ENCODE results near the gene ACOT9. TPM values are rescaled to one million over a fixed set of nuclear protein-coding genes. Genes with fewer than 3 reads are reported as not detected.

The ACOT9 gene
- polyA plus RNA-seq: 10 to 100 TPM in 2 of 3 donors, 1 to 10 TPM in 1; 8.2 to 18.4 (median 17.1) TPM

- H3K27me3 Mint-ChIP-seq (ENCODE audit: low read depth in 3 of 3): peaks cover 4 to 8% (median 8%) of the 10 kb centered on the region in 3 donors
- no peaks in the 10 kb centered on the region for H3K9me3 Mint-ChIP-seq
- no peaks in the 10 kb centered on the region for H3K36me3 Mint-ChIP-seq
- peak; percentile 73 to 78 (median 77) for DNase-seq
- H3K27ac Mint-ChIP-seq: peak within 1 kb of the TSS; percentile 65 to 93 (median 82)
- H3K4me1 Mint-ChIP-seq: peaks cover 25 to 27% of the 10 kb centered on the region in 2 donors
- H3K4me3 Mint-ChIP-seq: peak within 1 kb of the TSS; percentile 86 to 94 (median 90)
These were observed at the start of gene ACOT9 for GRCh38 chrX:23742697-23743622. ACOT9 (minus strand) TSS chrX:23743276; CDS start chrX:23743144, 132 bp downstream.

- Mint-ChIP-seq H3K36me3 (peaks cover 4 to 11% (median 10%) of the 10 kb centered on the region in 3 donors), H3K27ac (no peak overlapping the region), H3K4me1 (peaks cover 6 to 9% of the 10 kb centered on the region in 2 donors), H3K27me3 (ENCODE audit: low read depth in 3 of 3) (peaks cover 0 to 5% (median 2%) of the 10 kb centered on the region in 3 donors), H3K4me3 (no peak overlapping the region), H3K9me3 (no peaks in the 10 kb centered on the region)
- DNase-seq: no peak
These were observed 47.0 kb upstream of the ACOT9 start for GRCh38 chrX:23790155-23790497.

DNA sequence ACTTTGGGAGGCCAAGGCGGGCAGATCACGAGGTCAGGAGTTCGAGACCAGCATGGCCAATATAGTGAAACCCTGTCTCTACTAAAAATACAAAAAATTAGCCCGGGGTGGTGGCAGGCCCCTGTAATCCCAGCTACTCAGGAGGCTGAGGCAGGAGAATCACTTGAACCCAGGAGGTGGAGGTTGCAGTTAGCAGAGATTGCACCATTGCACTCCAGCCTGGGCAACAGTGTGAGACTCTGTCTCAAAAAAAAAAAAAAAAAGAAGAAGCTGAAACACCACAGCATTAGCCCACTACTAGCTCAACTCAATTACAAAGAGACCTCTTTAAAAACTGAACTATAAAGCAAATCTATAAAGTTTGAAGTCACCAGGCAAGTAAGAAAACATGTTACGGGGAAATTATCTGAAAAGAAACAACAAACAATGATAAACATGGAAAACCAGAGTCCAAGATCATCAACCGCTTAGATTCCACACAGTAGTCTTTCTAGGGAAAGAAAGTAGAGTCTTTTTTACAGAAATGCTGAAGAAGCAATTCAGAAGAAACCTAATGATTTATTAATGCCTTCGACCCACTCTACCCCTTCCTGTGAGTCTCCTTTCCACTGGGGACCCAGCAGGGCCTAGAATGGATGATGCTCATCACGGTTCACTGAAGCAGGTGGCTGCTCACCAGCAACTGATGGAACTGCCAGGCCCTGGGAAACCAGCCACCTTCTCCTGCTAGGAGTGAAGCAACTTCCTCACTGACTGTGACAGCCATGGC lies 46.5 kb upstream of the ACOT9 start:
- no peak overlapping the region for H3K27ac Mint-ChIP-seq
- no peaks in the 10 kb centered on the region for H3K9me3 Mint-ChIP-seq
- DNase-seq: no peak
- H3K4me1 Mint-ChIP-seq: peaks cover 11 to 15% of the 10 kb centered on the region in 2 donors
- peaks cover 0 to 5% (median 3%) of the 10 kb centered on the region in 3 donors for H3K27me3 Mint-ChIP-seq (ENCODE audit: low read depth in 3 of 3)
- H3K36me3 Mint-ChIP-seq: peaks cover 4 to 12% (median 11%) of the 10 kb centered on the region in 3 donors
- no peak overlapping the region for H3K4me3 Mint-ChIP-seq

DNA sequence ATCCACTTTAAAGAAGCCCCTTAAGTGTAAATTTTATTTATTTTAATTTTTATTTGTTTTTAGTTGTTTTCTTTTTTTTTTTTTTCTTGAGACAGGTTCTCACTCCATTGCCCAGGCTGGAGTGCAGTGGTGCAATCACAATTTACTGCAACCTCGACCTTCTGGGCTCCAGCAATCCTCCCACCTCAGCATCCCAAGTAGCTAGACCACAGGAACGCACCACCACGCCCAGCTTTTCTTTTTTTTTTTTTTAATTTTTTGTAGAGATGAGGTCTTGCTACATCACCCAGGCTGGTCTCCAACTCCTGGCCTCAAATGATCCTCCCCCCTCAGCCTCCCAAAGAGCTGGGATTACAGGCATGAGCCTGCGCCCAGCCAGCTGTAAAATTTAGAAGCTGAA lies 45.9 kb upstream of the ACOT9 start:
- Mint-ChIP-seq H3K9me3 (no peaks in the 10 kb centered on the region), H3K36me3 (peaks cover 7 to 15% (median 14%) of the 10 kb centered on the region in 3 donors), H3K4me3 (no peak overlapping the region), H3K27ac (no peak overlapping the region), H3K27me3 (ENCODE audit: low read depth in 3 of 3) (peaks cover 0 to 7% (median 5%) of the 10 kb centered on the region in 3 donors), H3K4me1 (peaks cover 17 to 21% of the 10 kb centered on the region in 2 donors)
- DNase-seq: no peak

DNA sequence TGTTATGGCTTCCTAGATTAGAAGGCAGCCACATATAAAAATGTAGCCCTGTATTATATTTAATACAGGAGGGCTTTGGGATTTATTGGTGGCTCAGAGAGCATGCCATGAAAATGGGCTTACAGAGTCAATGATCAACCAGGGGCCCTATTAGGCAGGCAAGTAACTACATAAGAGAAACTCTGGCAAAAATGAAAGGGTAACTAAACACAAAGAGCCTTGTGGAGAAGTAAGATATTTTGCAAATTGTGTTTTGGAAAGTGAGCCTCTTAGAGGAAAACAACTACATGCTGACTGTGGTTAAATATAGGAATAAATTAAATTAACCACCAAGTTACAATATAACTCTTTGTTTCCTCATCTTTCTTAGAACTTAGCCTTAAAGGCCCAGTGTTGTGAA lies 45.4 kb upstream of the ACOT9 start:
- H3K4me1 Mint-ChIP-seq: peaks cover 20 to 25% of the 10 kb centered on the region in 2 donors
- no peak overlapping the region for H3K27ac Mint-ChIP-seq
- no peaks in the 10 kb centered on the region for H3K9me3 Mint-ChIP-seq
- H3K27me3 Mint-ChIP-seq (ENCODE audit: low read depth in 3 of 3): peaks cover 2 to 8% (median 6%) of the 10 kb centered on the region in 3 donors
- peaks cover 10 to 18% (median 14%) of the 10 kb centered on the region in 3 donors for H3K36me3 Mint-ChIP-seq
- DNase-seq: no peak
- no peak overlapping the region for H3K4me3 Mint-ChIP-seq

DNA sequence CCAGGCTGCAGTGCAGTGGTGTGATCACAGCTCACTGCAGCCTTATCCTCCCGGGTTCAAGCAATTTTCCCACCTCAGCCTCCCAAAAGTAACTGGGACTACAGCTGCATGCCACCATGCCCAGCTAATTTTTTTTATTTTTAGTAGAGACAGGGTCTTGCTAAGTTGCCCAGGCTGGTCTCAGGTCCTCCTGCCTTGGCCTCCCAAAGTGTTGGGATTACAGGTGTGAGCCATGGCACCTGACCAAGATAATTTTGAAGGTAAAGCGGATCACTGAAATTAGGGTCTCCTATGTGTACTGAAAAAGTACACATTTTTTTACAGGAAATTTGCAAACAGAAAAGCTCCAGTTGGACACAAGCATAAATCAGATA lies 44.7 kb upstream of the ACOT9 start:
- no peaks in the 10 kb centered on the region for H3K9me3 Mint-ChIP-seq
- peaks cover 21 to 27% of the 10 kb centered on the region in 2 donors for H3K4me1 Mint-ChIP-seq
- peaks cover 9 to 12% (median 12%) of the 10 kb centered on the region in 3 donors for H3K27me3 Mint-ChIP-seq (ENCODE audit: low read depth in 3 of 3)
- no peak overlapping the region for H3K27ac Mint-ChIP-seq
- no peak overlapping the region for H3K4me3 Mint-ChIP-seq
- DNase-seq: no peak
- H3K36me3 Mint-ChIP-seq: peaks cover 10 to 18% (median 14%) of the 10 kb centered on the region in 3 donors

DNA sequence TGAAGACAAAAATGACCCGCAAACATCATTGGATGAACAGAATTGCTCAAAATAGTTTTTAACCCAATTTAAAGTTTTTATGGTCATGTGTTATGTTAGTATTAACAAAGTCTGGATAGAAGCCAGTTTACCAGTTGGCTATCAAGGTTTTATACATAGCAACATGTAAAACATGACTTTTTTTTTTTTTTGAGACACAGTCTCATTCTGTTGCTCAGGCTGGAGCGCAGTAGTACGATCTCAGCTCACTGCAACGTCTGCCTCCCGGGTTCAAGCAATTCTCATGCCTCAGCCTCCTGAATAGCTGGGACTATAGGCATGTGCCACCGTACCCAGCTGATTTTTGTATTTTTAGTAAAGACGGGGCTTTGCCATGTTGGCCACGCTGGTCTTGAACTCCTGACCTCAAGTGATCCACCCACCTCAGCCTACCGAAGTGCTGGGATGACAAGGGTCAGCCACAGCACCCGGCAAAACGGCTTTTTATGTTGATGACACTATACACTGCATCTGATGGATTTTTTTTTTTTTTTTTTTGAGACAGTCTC lies 43.3 kb upstream of the ACOT9 start:
- no peak overlapping the region for H3K4me3 Mint-ChIP-seq
- H3K36me3 Mint-ChIP-seq: peaks cover 10 to 18% (median 14%) of the 10 kb centered on the region in 3 donors
- H3K9me3 Mint-ChIP-seq: no peaks in the 10 kb centered on the region
- H3K4me1 Mint-ChIP-seq: peaks cover 32 to 41% of the 10 kb centered on the region in 2 donors
- no peak overlapping the region for H3K27ac Mint-ChIP-seq
- peaks cover 13 to 17% (median 16%) of the 10 kb centered on the region in 3 donors for H3K27me3 Mint-ChIP-seq (ENCODE audit: low read depth in 3 of 3)
- no peak for DNase-seq

DNA sequence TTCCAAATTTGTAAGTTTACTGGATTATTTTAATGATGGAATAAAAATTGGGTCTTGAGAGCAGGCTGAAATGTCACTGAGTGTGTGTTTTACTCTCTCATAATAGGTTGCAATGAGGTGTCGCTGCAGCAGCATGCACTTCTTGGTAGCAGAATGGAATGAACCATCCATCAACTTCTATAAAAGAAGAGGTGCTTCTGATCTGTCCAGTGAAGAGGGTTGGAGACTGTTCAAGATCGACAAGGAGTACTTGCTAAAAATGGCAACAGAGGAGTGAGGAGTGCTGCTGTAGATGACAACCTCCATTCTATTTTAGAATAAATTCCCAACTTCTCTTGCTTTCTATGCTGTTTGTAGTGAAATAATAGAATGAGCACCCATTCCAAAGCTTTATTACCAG lies 42.5 kb upstream of the ACOT9 start:
- H3K9me3 Mint-ChIP-seq: no peaks in the 10 kb centered on the region
- peaks cover 34 to 45% of the 10 kb centered on the region in 2 donors for H3K4me1 Mint-ChIP-seq
- peak overlapping the region in 4 of 5 donors; percentile 7 to 97 (median 75) for H3K4me3 Mint-ChIP-seq
- H3K27me3 Mint-ChIP-seq (ENCODE audit: low read depth in 3 of 3): peaks cover 13 to 18% (median 17%) of the 10 kb centered on the region in 3 donors
- peak overlapping the region in 2 of 6 donors; percentile 9 to 96 for H3K27ac Mint-ChIP-seq
- H3K36me3 Mint-ChIP-seq: peaks cover 10 to 18% (median 14%) of the 10 kb centered on the region in 3 donors
- no peak for DNase-seq

- no peaks in the 10 kb centered on the region for H3K9me3 Mint-ChIP-seq
- H3K4me1 Mint-ChIP-seq: peaks cover 34 to 45% of the 10 kb centered on the region in 2 donors
- H3K36me3 Mint-ChIP-seq: peaks cover 10 to 18% (median 14%) of the 10 kb centered on the region in 3 donors
- peaks cover 13 to 18% (median 17%) of the 10 kb centered on the region in 3 donors for H3K27me3 Mint-ChIP-seq (ENCODE audit: low read depth in 3 of 3)
- peak overlapping the region; percentile 94 to 98 (median 97) for H3K4me3 Mint-ChIP-seq
- H3K27ac Mint-ChIP-seq: peak overlapping the region; percentile 90 to 98 (median 96)
- no peak for DNase-seq
These were observed 41.6 kb upstream of the ACOT9 start for GRCh38 chrX:23784470-23785331.

- DNase-seq: peak; percentile 12 to 26 (median 19)
- peak overlapping the region; percentile 94 to 98 (median 97) for H3K4me3 Mint-ChIP-seq
- H3K27me3 Mint-ChIP-seq (ENCODE audit: low read depth in 3 of 3): peaks cover 13 to 18% (median 17%) of the 10 kb centered on the region in 3 donors
- H3K27ac Mint-ChIP-seq: peak overlapping the region; percentile 90 to 98 (median 96)
- H3K9me3 Mint-ChIP-seq: no peaks in the 10 kb centered on the region
- peaks cover 10 to 18% (median 14%) of the 10 kb centered on the region in 3 donors for H3K36me3 Mint-ChIP-seq
- H3K4me1 Mint-ChIP-seq: peaks cover 34 to 45% of the 10 kb centered on the region in 2 donors
These were observed 40.8 kb upstream of the ACOT9 start for GRCh38 chrX:23783589-23784469.

DNA sequence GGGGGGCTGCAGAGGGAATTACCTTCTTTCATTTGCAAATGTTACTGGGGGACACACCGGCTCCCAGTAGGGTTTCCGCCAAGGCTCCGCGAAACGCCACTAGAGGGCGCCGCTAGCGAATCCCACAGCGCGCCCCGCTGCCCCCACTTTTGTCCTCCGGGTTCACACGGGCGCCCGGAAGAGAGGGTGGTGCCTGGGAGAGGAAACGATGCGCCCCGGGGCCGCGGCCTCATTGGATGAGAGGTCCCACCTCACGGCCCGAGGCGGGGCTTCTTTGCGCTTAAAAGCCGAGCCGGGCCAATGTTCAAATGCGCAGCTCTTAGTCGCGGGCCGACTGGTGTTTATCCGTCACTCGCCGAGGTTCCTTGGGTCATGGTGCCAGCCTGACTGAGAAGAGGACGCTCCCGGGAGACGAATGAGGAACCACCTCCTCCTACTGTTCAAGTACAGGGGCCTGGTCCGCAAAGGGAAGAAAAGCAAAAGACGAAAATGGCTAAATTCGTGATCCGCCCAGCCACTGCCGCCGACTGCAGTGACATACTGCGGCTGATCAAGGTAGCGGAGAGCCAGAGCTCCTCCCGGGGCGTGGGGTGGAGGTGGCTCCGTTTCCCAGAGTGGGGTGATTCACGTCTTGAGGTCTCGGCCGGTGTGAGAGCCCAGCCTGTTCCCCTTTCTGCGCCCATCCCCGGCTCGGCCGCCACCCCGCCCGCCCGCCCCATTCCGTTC lies 40.0 kb upstream of the ACOT9 start, which contains the start of gene SAT1:
Gene SAT1, plus strand, starts transcription at position 311 of the 726 bp plus-strand sequence. Its CDS starts 179 bp downstream, at position 490.
- H3K27ac Mint-ChIP-seq: peak within 1 kb of the TSS; percentile 90 to 98 (median 96)
- DNase-seq: peak; percentile 92 to 94 (median 92)
- H3K9me3 Mint-ChIP-seq: no peaks in the 10 kb centered on the region
- peaks cover 10 to 18% (median 14%) of the 10 kb centered on the region in 3 donors for H3K36me3 Mint-ChIP-seq
- H3K4me1 Mint-ChIP-seq: peaks cover 34 to 45% of the 10 kb centered on the region in 2 donors
- peaks cover 13 to 16% (median 15%) of the 10 kb centered on the region in 3 donors for H3K27me3 Mint-ChIP-seq (ENCODE audit: low read depth in 3 of 3)
- peak within 1 kb of the TSS; percentile 94 to 98 (median 97) for H3K4me3 Mint-ChIP-seq

Data from immature natural killer cell (primary cell).